K562 (cell line): ENCODE measurements around the gene PTPN14. TPM values are rescaled to one million over a fixed set of nuclear protein-coding genes. Genes with fewer than 3 reads are reported as not detected.

Source experiments
- AFF1 ChIP-seq, 2 experiments: fragments of 450-650 bp; IDR thresholded peaks; 2 replicates each; pipeline ENCODE4 v1.6.1; 2018; ENCODE audit warnings: mild to moderate bottlenecking in 2 of 2, low read depth in 1 of 2; ENCODE audit not compliant: partially characterized antibody in 2 of 2
- HNRNPUL1 ChIP-seq: fragments of 200-400 bp; formaldehyde crosslinking; IDR thresholded peaks from 2 replicates; pipeline ENCODE4 v1.6.1; 2017; ENCODE audit warnings: low read length
- RREB1 ChIP-seq: fragments of 250-450 bp; sonication (Bioruptor Pico); IDR thresholded peaks from 2 replicates; pipeline ENCODE4 v1.4.0; 2020
- ZNF766 ChIP-seq: fragments of 200-800 bp; sonication (Bioruptor generic); conservative IDR thresholded peaks from 2 replicates; pipeline ENCODE4 v1.6.1; 2016; ENCODE audit warnings: missing genetic modification characterization, missing compliant biosample characterization
- polyA plus RNA-seq, 8 experiments: library from polyadenylated mRNA; depleted of rRNA in 4 of 8; stranded (reverse) in 5 of 8; unstranded in 3 of 8; fragments of >200 nt; fragmentation: Nextera tagmentation in 2 of 8; fragmentation: Illumina TruSeq in 1 of 8; extraction: Ambion mirVana in 2 of 8; extraction: Trizol in 1 of 8; gene quantifications; 2 replicates each; pipeline versions ENCODE4 v1.2.1 to v1.2.3, GENCODE V29; 2011 to 2014; ENCODE audit warnings: inconsistent platforms in 1 of 8, missing spikeins in 1 of 8
- total RNA-seq, 7 experiments: library from RNA; depleted of rRNA in 6 of 7; stranded (reverse); fragments of >200 nt in 6 of 7; fragmentation: Illumina TruSeq in 2 of 7; extraction: Trizol in 2 of 7; gene quantifications; 2 replicates each; pipeline versions ENCODE4 v1.2.1 to v1.2.3, GENCODE V29; 2011 to 2021; ENCODE audit warnings: low replicate concordance in 1 of 7

PTPN14 gene
- total and polyA plus RNA-seq, 9 of the 15 experiments (the other 6 are each of a cell fraction or from before 2014, with no cell fraction given) = 0.01 to 0.29 (median 0.04) TPM; not detected in 6

GRCh38 chr1:214445199-214445598 is 106.2 kb downstream of the PTPN14 start (continued):
- no peak for TF ChIP-seq HNRNPUL1
- TF ChIP-seq RREB1 (CRISPR knock-in tag) = no peak
- no peak for TF ChIP-seq AFF1 (IDR thresholded peaks at IDR 0.05; ENCODE audit: low read depth in 1 of 2, partially characterized antibody in 2 of 2)
- no peak for TF ChIP-seq ZNF766
